KOPT-K1 (cell line): ENCODE data around the gene LAMB1.

ENCODE experiments used
- H3K27ac ChIP-seq: fragments of 200-600 bp; sonication (generic); 2 replicates; pipeline ENCODE4 v1.5.1; 2016; ENCODE audit warnings: antibody characterized with exemption, mild to moderate bottlenecking, low read depth, low read length; ENCODE audit not compliant: poor library complexity, severe bottlenecking
- H3K36me3 ChIP-seq: fragments of 200-600 bp; sonication (generic); 2 replicates; pipeline ENCODE4 v1.5.1; 2017; ENCODE audit warnings: antibody characterized with exemption, mild to moderate bottlenecking, low read length, moderate library complexity; ENCODE audit not compliant: insufficient read depth
- H3K9me3 ChIP-seq: fragments of 200-600 bp; sonication (generic); 2 replicates; pipeline ENCODE4 v1.5.1; 2017; ENCODE audit warnings: antibody characterized with exemption, low read length, mild to moderate bottlenecking; ENCODE audit not compliant: insufficient read depth, poor library complexity, severe bottlenecking

Gene LAMB1

GRCh38 chr7:107996072-107996882 lies 6.7 kb downstream of the LAMB1 start:
- Histone ChIP-seq H3K36me3 (no peaks in the 10 kb centered on the region), H3K27ac (no peak overlapping the region), H3K9me3 (peaks cover 5% of the 10 kb centered on the region)

- H3K9me3 ChIP-seq = no peaks in the 10 kb centered on the region
- no peaks in the 10 kb centered on the region for H3K36me3 ChIP-seq
- H3K27ac ChIP-seq = no peak overlapping the region
These were observed 7.5 kb downstream of the LAMB1 start for GRCh38 chr7:107995184-107996071.

GRCh38 chr7:107994421-107995030 lies 8.4 kb downstream of the LAMB1 start:
- Histone ChIP-seq H3K27ac (no peak overlapping the region), H3K9me3 (no peaks in the 10 kb centered on the region), H3K36me3 (no peaks in the 10 kb centered on the region)

GRCh38 chr7:107993891-107994291 lies 9.1 kb downstream of the LAMB1 start:
- no peaks in the 10 kb centered on the region for H3K9me3 ChIP-seq
- no peak overlapping the region for H3K27ac ChIP-seq
- H3K36me3 ChIP-seq = no peaks in the 10 kb centered on the region

- Histone ChIP-seq H3K27ac (no peak overlapping the region), H3K36me3 (no peaks in the 10 kb centered on the region), H3K9me3 (no peaks in the 10 kb centered on the region)
These were observed 13.2 kb downstream of the LAMB1 start for GRCh38 chr7:107989618-107990373.

GRCh38 chr7:107982918-107983389 lies 20.0 kb downstream of the LAMB1 start:
- Histone ChIP-seq H3K9me3 (no peaks in the 10 kb centered on the region), H3K36me3 (no peaks in the 10 kb centered on the region), H3K27ac (no peak overlapping the region)

GRCh38 chr7:107982042-107982840 lies 20.7 kb downstream of the LAMB1 start:
- no peak overlapping the region for H3K27ac ChIP-seq
- H3K9me3 ChIP-seq = no peaks in the 10 kb centered on the region
- no peaks in the 10 kb centered on the region for H3K36me3 ChIP-seq

- Histone ChIP-seq H3K27ac (no peak overlapping the region), H3K36me3 (no peaks in the 10 kb centered on the region), H3K9me3 (no peaks in the 10 kb centered on the region)
These were observed 21.5 kb downstream of the LAMB1 start for GRCh38 chr7:107981466-107981865.

GRCh38 chr7:107980671-107981190 lies 22.2 kb downstream of the LAMB1 start:
- Histone ChIP-seq H3K36me3 (no peaks in the 10 kb centered on the region), H3K27ac (no peak overlapping the region), H3K9me3 (no peaks in the 10 kb centered on the region)

- Histone ChIP-seq H3K9me3 (no peaks in the 10 kb centered on the region), H3K36me3 (no peaks in the 10 kb centered on the region), H3K27ac (no peak overlapping the region)
These were observed 22.8 kb downstream of the LAMB1 start for GRCh38 chr7:107980171-107980570.

GRCh38 chr7:107978815-107979408 lies 24.0 kb downstream of the LAMB1 start:
- Histone ChIP-seq H3K27ac (no peak overlapping the region), H3K9me3 (no peaks in the 10 kb centered on the region), H3K36me3 (no peaks in the 10 kb centered on the region)

GRCh38 chr7:107977048-107977447 lies 25.9 kb downstream of the LAMB1 start:
- Histone ChIP-seq H3K9me3 (no peaks in the 10 kb centered on the region), H3K36me3 (no peaks in the 10 kb centered on the region), H3K27ac (no peak overlapping the region)

- Histone ChIP-seq H3K9me3 (no peaks in the 10 kb centered on the region), H3K27ac (no peak overlapping the region), H3K36me3 (no peaks in the 10 kb centered on the region)
These were observed 26.3 kb downstream of the LAMB1 start for GRCh38 chr7:107976620-107977019.
